NCI-H82 treated with DMSO at 0.1 percent for 48 hours (cell line): Measurements from ENCODE around the gene AKT1.

Experiments used
- DNase-seq: peaks from one replicate; lab custom pipeline; 2025; ENCODE audit not compliant: unreplicated experiment; lab: John Stamatoyannopoulos, UW

The AKT1 gene

GRCh38 chr14:104786726-104787675, 8.5 kb downstream of the AKT1 start:
- no peak for DNase-seq

DNA sequence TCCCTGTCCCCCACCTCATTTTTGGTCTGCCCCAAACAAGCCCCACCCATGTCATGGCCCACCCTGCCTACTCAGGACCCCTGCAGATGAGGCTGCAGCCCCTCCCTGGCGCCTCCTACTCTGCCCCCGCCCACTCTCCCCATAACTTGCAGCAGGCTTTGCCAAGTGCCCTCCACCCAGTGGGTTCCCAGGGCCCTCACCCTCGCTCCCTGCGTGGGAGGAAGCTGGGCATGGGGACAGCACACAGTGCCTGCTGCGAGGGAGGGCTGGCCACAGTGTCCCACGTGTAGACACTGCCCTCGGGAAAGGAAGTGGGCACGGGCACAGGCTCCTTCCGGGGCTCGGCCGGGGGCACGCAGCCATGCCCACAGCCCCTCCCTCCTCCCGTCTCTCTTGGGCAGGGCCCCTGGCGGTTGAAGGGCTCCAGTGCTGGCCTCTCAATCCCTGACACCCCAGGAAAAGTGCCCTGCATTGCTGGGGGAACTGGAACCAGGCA, 9.4 kb downstream of the AKT1 start:
- no peak for DNase-seq

DNA sequence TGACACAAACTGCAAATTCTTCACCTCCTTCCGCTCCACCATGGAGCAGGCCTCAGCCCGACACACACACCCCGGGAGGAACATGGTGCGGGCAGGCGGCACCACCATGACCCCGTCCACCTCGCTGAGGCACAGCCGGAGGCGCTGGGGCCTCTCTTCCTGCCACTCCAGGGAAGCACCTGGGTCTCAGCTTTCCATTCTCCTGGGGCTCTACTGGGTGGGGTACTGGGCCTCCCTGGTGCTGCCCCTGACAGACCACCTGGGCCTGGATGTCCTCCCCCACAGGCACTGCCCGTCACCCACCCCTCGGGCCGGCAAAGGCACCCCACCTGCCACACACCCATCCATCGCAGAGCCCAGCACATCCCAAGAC, 9.9 kb downstream of the AKT1 start:
- DNase-seq, result no peak

GRCh38 chr14:104784846-104785707, 10.5 kb downstream of the AKT1 start:
- DNase-seq, result no peak

DNA sequence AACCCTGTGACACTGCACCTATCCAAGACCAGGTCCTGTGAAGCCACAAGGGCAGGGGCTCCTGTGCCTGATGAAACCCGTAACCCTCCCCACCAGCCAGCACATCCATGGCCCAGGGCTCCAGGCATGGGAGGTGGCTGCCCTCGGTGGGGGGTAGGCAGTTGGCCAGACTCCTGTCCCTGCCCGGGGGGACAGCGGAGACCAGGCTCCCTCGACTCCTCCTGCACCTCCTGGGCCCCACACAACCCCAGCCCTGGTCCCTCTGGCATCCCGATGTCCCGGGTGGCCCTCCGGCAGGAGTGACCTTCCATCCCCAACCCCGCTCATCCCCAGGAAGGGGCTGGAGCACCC, 11.4 kb downstream of the AKT1 start:
- no peak for DNase-seq

- no peak for DNase-seq
Measured at GRCh38 chr14:104783484-104784217, 11.9 kb downstream of the AKT1 start.

DNA sequence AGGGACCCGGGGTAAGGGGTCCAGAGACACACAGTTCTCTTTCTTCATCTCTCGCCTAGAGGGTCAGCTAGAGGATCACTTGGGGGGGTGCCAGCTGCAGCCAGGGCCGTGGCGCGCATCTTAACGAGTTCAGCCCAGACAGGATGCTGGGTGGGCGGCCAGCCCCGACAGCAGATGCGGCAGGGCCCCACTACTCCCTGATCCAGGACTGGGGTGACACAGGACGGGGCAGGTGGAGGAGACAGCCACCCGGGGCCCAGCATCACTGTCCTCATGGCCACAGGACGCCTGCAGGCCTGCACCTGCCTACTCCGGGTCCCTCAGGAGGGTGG, 12.8 kb downstream of the AKT1 start:
- no peak for DNase-seq

GRCh38 chr14:104782086-104782807, 13.3 kb downstream of the AKT1 start:
- DNase-seq, result no peak

DNA sequence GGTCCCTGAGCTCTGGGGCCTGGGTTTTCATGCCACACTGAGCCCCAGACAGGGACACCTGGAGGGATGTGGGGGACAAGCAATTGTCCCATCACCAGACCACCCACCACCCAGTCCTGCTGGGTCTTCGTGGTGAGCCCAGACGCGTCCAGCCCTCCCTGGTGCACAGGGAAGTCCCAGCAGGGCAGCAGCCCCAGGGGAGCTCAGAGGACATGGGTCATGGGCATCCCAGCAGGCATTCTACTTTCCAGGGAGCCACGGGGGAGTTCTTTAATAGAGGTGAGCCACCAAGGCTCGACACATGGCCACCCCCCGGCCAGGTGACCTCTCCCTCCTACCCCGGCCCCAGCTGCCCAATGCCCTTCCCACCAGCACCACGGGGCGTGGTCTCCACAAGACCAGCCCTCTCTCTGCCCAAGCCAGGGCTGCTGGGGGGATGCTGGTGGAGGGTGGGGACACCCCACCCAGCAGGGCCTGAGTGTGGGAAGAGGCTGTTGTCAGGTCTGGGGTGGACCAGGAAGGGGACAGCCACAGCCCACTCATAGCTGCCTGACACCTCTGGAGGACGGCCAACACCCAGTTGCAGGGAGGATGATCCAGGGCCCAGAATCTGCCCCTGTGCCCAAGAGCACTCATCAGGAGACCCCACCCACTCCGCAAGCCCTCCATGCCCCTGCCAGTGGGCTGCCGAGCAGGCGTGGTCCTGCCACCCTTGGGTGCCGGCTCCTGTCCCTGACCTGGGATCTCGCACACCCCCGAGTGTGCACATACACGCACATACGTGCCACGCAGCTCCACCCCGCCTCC, 14.1 kb downstream of the AKT1 start:
- DNase-seq, result no peak

DNA sequence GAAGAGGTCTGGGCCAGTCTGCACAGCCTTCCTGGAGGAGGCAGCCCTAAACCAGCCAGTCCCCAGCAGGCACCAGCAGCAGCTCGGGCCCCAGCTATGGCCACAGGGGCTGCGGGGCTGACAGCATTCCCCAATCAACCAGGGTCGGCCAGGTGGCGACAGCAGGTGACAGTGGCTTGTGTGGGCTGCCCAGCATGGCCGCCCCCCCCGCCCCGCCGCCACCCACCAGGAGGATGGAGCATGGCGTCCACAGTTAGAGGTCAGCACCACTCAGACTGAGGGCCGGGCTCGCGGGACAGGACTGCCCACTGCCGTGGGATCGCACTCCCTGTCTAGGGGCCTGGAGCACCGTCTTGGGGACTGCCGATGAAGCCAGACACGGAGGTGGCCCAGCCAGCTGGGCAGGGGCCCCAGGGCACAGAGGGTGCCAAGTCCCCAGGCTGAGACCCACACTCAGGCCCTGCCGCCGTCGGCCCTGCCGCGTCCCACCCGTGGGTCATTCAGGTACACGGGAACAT, 15.0 kb downstream of the AKT1 start:
- no peak for DNase-seq

DNA sequence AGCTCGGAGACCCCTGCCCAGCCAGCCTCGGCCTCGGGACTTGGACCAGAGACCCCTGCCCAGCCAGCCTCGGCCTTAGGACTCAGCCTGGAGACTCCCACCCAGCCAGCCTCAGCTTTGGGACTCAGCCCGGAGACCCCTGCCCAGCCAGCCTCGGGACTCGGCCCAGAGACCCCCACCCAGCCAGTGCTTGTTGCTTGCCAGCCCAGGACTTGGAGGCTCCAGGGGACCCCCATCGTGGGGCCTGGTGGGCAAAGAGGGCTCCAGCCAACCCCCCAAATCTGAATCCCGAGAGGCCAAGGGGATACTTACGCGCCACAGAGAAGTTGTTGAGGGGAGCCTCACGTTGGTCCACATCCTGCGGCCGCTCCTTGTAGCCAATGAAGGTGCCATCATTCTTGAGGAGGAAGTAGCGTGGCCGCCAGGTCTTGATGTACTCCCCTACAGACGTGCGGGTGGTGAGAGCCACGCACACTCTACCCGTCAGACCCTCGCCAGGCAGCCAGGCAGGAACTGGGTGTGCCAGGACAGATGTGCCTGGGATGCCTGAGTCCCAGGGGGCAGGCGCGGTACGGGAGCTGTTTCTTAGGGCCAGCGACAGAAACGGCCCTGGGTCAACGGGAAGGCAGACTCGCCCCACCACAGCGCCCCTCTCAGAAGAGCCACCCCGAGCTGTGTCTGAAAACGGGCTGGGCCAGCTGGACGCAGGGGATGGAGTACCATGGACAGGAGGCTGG, 15.6 kb downstream of the AKT1 start:
- DNase-seq, result no peak

- DNase-seq, result no peak
Measured at GRCh38 chr14:104778694-104779331, 16.7 kb downstream of the AKT1 start.

GRCh38 chr14:104777808-104778249, 17.7 kb downstream of the AKT1 start:
- no peak for DNase-seq

DNA sequence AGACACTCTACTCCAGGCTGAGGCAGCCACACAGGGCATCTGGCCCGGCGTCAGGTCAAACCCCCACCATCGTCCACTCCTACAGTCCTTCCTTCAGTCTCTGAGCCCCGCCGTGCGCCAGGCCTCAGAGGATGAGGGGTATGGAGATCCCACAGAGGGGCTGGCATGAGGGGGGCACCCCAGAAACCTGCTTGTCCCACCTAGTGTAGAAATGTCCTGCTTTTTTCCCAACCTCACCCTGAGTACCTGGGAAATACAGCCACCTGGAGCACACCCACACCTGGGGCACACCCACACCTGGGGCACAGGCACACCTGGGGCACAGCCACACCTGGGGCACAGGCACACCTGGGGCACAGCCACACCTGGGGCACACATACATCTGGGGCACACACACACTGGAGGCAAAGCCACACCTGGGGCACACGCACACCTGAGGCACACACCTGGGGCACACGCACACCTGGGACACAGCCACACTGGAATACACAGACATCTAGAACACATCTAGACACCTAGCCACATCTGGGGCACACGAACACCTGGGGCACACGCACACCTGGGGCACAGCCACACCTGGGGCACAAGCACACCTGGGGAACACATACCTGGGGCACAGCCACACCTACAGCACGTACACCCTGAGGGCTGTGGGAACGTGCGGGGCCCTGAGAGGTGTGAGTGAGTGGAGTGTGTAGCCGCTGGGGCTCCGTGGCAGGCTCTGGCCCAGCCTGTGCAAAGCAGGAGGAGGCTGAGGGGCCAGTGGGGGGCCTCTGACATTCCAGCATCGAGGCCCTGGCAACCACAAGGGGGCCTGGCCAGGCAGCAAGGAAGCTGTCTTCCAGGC, 18.4 kb downstream of the AKT1 start:
- DNase-seq, result no peak

DNA sequence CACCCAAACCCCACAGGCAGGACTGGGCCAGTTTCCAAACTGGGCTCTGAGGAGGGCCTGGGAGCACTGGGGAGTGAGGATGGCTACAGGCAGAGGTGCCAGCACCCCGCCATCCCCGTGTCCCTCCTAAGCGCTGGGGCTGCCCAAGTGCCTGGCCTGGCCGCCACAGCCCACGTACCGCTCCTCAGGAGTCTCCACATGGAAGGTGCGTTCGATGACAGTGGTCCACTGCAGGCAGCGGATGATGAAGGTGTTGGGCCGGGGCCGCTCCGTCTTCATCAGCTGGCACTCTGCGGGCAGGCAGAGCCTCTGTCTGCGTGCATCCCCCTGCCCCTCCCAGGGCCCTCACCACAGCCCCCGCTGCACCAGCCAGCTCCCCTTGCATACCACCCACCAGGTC, 19.1 kb downstream of the AKT1 start:
- no peak for DNase-seq

- no peak for DNase-seq
Measured at GRCh38 chr14:104775073-104775489, 20.5 kb downstream of the AKT1 start.

DNA sequence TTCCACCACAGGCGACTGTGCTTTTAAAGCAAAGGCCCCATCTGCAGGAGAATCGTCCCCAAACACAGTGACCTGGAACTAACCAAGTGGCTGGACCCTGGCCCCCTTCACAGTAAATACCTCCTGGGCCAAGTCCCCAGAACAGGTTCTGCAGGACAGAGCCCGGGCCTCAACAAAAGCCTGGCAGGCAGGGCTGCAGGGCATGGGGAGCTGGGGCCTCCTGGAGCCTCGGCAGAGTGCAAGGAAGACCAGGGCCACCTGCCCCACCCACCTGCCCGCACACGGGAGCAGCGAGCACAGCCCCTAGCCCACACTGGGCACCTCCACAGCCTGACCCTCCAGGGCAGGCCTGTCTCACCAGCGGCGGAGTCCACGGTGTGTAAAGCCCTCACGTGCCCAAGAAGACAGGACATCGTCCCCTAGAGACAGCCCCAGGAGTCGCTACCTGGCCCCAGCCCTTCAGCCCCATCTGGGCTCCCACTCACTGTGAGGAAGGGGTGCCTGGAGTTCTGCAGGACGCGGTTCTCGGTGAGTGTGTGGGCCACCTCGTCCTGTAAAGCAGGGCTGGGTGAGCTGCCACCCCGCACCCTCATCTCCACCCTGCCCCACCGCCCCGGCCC, 21.0 kb downstream of the AKT1 start:
- no peak for DNase-seq
